Nucleus accumbens (tissue), 56 donors: ENCODE results near the gene SORCS2.

Source experiments
- DNase-seq, 56 donors: peaks; one replicate each; lab custom pipeline; 2025; lab: John Stamatoyannopoulos, UW

The SORCS2 gene

DNA sequence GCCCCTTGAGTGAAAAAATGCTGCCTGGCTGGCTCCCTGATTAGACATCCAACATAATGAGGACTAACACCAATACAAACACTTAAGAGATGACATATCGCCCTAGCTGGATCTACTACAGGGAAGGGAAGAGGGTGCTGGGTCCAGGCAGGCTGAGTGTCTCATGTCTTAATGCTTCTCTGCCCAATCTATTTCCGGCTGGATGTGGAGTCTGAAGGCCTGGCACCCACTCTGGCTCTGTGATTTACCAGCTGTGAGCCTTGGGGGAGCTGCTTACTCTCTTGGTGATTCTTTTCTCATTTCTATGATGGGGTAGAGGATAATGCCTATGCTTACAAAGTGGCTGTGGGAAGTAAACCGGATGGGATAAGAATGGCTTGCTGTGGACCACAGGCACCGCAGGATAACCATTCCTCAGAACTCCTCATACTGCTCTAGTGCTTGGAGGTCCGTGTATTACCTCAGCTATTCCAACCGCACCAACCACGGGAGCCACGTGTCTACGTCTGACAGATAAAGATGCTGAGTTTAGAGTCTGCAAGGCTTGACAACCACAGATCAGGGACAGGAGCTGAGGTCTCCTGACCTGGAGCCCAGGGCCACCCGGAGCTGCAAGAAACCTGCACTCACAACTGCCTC lies 585.7 kb downstream of the SORCS2 start:
- no peak for DNase-seq

DNA sequence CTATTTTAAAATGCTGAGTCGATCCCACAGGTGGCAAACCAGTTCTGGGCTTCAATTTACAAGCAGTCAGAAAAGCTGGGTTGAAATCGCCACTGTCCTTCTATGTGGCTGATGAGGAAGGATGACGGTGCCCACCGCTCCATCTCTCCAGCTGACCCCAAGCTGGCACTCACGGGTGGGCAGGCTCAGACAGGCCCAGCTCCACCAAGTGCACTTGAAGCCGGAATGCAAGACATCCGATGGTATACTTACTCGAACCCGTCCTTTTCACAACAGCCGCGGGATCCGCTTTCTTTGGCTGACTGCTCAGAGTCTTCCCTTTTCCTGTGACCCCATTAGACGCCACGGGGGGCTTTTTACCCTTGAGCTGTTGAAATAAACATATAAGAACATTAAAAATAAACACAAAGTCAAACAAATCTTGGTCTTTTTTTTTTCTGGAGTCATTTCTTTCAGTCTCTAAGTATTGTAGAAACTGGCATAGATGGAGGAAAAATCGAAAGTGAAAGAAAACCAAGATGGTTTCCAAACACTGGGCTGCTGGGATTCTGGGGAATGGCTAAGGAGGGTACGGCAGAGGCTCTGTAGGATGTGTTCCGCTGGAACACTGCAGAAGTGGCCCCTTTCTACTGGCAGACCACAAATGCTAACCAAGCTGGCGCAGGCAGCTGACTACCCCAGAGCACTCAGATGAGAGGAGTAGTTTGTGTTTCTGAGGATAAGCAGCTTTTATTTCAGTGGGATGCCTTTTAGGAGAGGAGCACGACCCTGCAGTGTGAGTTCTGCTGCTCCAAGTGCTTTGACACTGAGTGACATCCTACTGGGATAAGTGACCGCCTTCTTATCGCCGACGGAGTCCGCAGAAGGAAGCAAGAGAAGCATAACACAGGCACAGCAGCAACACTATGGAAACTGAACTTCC lies 586.4 kb downstream of the SORCS2 start:
- DNase-seq, result no peak

DNA sequence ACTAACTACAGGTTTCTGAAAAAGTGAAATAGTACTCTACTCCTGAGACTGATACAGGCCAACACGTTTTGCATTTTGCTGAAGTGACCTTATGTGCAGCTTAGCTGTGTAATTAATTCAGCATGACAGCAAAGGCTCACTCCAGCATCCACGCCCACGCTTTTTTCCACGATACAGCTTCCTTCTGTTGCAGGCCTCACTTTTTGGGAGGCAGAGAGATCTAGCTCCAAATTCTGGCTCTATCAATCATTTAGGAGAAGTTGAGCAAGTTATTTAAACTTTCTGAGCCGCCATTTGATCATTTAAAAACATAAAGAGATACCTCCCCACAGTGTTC lies 587.1 kb downstream of the SORCS2 start:
- no peak for DNase-seq

DNA sequence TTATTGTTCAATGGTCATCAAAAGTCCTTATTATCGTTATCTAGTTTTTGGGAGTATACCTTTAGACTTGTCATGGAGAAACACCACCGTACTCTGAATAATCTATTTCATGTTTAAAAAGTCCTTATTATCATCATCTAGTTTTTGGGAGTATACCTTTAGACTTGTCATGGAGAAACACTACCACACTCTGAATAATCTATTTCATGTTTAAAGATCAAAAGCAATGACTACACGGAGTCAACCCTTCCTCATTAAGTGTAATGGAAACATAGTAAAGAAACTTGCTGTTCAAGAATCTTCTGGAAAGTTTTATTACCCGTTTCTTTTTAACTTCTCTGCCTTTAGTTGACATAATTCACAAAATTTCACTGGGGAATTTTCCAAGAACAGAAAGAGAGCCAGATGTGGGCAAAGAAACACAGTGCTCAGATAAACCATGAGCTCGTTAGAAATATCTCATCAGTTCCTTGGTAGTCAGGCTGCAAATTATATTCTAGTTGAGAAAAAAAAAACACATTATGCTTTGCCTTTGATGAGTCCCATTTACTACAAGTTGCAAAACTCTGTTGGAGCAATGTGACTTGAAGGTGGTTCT lies 588.5 kb downstream of the SORCS2 start:
- no peak for DNase-seq

DNA sequence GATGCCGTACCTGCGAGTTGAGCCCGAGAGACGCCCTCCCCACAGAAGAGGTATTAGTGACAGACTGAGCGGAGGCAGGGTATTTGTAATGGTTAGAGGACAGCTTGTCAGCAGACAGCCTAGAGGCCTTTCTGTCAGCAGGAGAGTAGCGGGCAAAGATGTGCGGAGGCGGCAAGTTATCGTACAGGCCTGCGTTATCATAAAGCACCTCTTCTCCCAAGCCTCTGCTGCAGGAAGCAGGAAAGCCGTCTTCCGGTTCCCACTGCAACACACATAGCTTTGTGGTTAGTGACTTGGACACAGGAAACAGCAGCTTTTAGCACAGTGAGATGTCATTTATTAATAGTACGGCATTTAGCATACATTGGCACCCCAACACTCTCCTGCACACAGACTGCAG lies 589.0 kb downstream of the SORCS2 start:
- no peak for DNase-seq

DNA sequence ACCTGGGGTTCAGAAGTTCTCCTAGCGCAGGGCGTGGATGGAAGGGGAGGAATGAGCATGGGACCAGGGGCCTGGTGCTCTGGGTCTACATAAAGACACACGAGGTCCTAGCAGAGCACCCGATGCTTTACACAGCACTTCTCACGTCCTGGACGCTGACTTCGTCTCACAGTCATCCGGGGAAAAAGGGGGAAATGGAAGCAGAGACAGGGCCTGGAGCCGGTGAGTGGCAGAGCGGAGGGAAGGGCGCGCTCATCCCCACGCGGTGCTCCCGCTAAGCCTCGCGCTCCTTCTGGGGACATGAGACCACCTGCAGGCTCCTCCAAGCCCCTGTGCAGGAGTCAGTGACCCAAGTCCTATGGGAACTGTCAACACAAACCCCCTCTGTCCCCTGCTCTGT lies 589.7 kb downstream of the SORCS2 start:
- no peak for DNase-seq

DNA sequence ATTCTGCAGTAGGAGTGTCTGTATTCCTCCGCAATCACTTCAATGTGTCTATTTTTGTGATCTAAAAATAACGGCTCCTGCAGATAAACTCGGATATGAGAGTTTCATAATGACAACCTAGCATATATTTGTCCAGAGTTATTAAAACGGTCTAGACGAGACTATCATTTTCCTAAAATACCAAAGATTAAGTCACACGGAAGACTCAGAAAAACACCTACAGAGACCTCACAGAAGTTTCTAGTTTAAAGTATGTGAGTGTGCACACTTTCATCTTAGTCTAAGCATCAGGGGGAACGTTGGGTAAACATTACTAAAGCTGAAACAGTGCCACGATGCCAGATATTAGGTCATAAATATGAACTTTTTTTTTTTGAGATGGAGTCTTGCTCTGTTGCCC lies 590.4 kb downstream of the SORCS2 start:
- no peak for DNase-seq

DNA sequence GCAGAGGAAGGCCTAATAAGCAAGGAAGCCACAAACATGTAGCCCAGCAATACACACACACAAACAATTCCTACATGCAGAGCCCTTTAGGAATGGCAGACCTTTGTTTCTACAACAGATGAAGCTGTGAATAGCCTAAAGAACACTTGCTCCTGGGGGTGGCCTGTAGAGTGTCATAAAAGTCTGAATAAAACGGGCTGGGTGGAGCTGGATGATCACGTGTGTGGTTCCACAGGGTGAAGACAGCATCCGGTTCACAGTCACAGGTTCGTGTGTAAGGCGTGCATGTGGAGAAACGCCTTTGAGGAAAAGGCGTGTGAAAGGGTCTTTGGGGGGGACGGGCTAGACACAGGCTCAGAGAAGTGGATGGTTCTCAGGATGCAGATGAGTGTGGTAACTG lies 591.2 kb downstream of the SORCS2 start:
- DNase-seq, result no peak

DNA sequence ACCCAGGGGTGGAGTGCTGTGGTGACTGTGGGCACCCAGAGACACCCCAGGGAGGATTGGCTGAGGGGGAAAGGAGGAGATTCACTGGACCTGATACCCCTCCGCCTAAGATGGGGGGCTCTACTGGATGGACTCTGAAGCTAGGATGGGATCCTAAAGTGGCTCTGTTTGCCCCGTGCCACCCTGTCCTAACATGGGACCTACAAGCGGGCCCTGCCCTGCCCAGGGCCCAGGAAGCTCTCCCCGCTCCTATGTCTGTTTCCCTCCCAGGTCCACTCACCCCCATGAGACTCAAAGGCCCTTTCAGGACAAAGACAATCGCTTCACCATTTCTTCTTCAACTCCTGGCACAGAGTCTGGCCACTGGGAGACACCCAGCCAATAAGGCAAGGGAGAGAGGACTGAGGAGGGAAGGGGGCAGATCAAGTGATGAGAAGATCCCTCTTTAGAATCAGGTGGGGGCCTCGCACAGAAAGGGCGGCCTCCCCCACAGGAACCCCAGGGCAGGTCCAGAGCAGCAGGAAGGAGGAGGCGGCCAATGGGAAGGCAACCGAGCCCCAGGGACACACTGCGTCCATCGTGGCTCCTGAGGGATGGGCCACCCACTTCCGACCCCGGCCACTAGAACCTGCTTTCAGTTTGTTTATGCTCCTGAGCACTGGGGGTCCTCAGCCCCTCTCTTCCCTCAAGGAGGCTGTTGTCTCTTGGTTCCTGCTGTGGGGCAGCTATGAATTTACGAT lies 592.0 kb downstream of the SORCS2 start:
- DNase-seq, result no peak

DNA sequence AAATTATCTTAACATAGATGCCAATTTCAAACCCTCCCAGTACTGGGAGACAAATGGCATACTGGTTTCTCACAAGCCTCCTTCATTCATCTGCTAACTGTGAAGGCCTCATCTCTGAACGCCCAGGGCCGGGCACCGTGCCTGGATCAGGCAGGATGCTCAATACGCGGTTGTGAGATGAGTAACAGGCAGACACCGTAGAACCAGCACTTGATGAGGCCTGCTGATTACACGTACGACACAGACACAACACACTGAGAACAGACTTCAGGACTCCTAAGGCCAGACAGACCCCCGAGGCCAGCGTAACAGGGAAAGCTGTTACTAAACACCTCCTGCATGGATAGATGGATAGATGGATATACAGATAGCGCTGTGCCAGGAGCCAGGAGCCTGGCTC lies 592.7 kb downstream of the SORCS2 start:
- peak in 2 of 56 donors; percentile 11 to 43 for DNase-seq

DNA sequence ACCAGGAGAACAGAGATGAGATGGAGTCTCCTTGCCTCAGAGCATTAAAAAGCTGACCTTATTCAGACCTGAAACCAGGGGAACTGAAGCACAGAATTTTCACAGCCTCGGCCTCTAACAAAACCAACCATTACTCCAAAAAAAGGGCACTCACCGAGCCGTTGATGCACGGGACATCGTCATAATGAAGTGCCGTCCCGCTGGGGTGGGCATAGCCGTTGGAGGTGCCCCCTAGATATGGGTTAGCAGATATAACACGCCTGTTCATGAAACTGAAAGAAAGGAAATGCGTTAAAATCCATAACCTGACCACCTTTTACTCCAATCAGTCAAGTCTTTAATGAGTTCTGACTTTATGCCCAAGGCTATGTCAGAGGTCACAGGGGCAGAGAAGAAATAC lies 593.7 kb downstream of the SORCS2 start:
- DNase-seq, result no peak

DNA sequence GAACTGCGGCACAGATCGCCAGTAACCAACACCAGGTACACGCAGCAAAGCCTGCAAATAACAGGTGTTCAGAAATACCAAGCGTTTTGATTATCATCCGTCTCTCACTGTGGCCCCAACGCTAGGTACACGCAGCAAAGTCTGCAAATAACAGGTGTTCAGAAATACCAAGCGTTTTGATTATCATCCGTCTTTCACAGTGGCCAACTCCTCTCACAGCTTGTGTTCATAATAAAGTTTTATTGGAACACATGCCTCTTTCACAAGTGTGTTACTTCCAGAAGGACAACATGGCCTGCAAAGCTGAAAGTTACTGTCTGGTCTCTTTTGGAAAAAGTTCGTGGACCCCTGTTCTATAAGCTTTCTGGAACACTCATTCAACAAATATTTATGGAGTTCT lies 594.2 kb downstream of the SORCS2 start:
- no peak for DNase-seq

DNA sequence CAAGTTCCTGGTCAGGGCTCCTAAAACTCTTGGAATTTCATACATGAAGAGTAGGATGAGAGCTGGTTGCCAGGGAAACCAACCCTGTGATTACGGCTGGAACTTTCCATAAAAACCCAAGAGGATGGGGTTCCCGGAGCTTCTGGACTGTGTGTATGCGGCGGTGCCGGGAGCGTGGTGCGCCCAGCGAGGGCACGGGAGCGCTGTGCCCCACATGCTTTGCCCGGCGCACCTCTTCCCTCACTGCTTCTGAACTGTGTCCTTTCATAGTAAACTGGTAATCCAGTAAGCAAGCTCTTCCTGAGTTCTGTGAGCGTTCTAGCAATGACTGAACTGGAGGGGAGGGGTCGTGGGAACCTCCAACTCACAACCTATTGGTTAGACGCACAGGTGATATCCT lies 594.7 kb downstream of the SORCS2 start:
- no peak for DNase-seq

DNA sequence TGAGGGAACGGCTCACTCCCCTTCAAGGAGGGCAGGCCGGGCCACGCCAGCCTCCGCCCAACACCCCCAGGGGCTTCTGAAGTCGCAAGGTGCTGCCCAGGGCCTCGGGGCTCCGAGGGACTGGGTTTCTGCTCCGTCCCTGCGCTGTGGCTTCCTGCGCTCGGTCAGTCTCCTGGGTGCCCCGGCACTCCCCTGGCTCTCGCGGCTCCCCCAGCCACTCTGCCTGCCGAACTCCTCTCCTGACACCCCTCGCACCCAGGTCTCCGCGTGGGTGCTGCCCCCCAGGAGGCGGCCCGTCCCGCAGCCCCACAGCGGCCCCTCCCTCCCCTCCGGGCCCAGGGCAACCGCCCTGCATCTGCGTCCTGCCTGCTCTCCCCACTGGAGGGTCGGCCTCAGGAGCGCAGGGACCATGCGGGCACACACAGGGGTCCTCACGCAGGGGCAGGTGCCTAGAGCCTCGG lies 595.4 kb downstream of the SORCS2 start:
- no peak for DNase-seq

DNA sequence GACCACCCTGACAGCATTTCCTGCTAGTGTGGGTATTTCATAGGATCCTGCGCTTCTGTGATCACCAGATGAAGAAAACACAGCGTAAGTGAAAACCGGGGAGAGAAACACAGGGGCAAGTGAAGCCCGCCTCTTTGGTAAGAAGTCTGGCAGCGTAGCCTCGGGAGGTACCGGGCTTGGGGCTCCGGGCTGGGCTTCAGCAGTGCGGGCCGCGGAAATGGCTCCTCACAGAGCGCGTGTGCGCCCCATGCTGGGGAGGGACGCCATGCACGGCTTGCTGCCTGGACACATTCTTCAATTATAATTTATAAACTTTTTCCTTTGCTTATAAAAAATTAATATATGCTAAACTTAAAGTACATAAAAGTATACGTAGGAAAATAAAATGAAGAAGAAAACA lies 595.9 kb downstream of the SORCS2 start:
- no peak for DNase-seq

DNA sequence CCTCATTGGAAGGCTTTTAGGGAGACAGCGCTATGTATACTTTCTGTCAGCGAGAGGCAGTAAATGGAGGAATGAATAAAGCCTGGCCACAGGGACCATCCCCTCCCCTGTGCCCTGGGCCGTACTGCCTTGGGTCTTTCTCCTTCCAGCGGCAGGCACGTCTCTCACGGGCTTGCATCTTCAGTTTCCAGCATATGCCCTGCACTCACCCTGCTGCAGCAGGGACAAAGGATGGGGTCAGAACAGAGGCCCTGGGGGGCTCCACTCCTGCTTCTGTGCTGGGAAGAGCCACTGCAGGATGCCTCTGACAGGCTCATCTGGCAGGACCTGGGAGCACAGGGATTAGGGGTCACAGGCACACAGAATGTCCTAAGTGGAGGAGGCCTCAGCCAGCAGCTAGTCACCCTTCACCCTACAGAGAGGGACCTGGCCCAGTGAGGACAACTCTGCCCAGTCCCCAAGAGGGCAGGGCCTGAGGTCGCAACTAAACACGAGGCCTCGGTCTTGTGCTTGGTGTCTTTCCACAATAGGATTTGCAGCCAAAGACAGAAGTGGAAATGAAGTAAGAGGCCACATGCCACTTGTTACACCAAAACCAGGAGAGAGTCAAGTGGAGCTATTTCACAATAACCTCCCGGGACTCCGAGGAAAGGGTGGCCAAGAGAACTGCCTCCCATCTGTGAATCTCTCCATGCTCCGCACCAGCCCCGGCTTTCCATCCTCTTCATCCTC lies 596.5 kb downstream of the SORCS2 start:
- no peak for DNase-seq

DNA sequence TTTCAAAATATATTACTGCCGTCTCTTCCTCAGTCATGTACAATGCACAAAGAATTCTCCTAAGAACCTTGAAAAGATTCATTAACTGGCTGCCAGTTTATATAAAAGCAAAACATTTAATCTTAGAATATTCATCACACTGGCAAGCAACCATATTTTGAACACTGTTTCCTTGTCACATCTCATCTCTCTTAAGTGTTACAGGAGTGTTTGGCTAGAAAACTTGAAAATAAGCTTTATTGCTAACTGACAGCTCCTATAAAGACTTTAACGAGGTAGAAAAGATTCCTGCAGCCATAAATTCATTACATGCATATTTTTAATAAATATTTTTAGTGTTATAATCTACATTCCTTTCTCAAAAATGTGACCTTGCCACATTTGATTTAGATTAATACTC lies 597.7 kb downstream of the SORCS2 start:
- no peak for DNase-seq

DNA sequence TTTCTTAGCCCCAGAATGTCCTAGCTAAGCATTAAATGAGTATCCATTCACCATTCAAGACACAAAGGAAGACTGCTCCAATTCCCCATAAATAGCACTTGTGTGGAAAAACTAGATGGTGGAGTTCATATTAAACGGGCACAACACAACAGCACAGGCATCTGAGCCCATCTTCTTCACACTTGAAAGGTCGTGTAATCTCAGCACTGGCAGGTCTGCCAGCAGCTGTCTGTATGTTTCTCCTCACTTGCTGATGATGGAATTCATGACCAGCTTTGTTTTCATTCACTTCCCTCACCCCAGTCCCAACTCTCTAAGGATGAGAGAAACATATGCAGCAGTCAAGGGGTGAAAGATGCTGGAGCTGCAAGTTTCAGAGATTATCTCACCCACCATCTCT lies 598.7 kb downstream of the SORCS2 start:
- DNase-seq, result no peak
